PC-9 (cell line): ENCODE results near the gene CDKN1C.

ENCODE experiments used
- CTCF ChIP-seq: fragments of 200-600 bp; sonication (generic); conservative IDR thresholded peaks from 2 replicates; pipeline ENCODE4 v1.6.1; 2017; ENCODE audit warnings: mixed run types, antibody characterized with exemption, mild to moderate bottlenecking, moderate library complexity
- EZH2 ChIP-seq: fragments of 200-600 bp; sonication (generic); IDR thresholded peaks from 2 replicates; pipeline ENCODE4 v1.8.0; 2017; ENCODE audit warnings: antibody characterized with exemption, low read depth

DNA sequence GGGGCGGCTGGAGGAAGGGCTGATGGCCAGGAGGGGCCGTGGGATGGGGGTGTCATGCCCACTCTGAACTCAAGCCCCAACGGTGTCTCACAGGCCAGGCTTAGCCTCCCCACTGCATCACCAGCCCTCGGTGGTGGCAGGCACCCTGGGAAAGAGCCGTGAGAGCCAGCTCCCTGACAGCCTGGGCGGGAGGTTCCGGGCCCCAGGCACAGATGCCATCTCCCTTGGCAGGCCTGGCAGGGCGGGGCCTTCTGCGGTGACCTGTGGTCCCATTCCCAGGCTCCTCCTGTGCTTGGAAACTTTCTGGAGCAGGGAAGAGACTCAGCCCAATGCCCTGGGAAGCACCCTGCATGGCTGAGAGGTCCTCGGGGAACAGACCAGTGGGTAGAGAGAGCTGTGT is 38.8 kb upstream of the CDKN1C start:
- TF ChIP-seq CTCF (no peak), EZH2 (no peak)
